ENCODE results near the gene DENND2A.

GRCh38 chr7:140654109-140654387 lies 13.4 kb upstream of the DENND2A start:
- no peak for TF ChIP-seq USF1 (IDR thresholded peaks at IDR 0.05)
- TF ChIP-seq RAD21 (IDR thresholded peaks at IDR 0.05; ENCODE audit: low read depth): no peak
- no peak for TF ChIP-seq MAX (IDR thresholded peaks at IDR 0.05)
- TF ChIP-seq TAF1 (IDR thresholded peaks at IDR 0.05; ENCODE audit: low read depth): no peak
- TF ChIP-seq NFIC (IDR thresholded peaks at IDR 0.05): no peak
- TF ChIP-seq TCF12 (IDR thresholded peaks at IDR 0.05; ENCODE audit: low read depth): no peak
- TF ChIP-seq CREB1 (IDR thresholded peaks at IDR 0.05; ENCODE audit: low read depth): no peak
- no peak for TF ChIP-seq TEAD4 (IDR thresholded peaks at IDR 0.05)
- TF ChIP-seq CEBPB (IDR thresholded peaks at IDR 0.05): no peak
- no peak for TF ChIP-seq YY1 (IDR thresholded peaks at IDR 0.05; ENCODE audit: low read depth)
- no peak for TF ChIP-seq ZBTB7A (IDR thresholded peaks at IDR 0.05; ENCODE audit: low read depth)
